Right lobe of liver (tissue), 4 donors: ENCODE results near the gene BLTP3B.

Experiments
- CTCF ChIP-seq, 4 donors: fragments of 200-600 bp in 3 of 4; fragments of 450-650 bp in 1 of 4; IDR thresholded peaks; one replicate each; pipeline versions ENCODE4 v1.5.1 to v1.8.0; 2016 to 2022; ENCODE audit warnings: antibody characterized with exemption in 4 of 4, mild to moderate bottlenecking in 2 of 4
- POLR2A ChIP-seq: fragments of 450-650 bp; IDR thresholded peaks from one replicate; pipeline ENCODE4 v1.6.1; 2017; ENCODE audit warnings: antibody characterized with exemption, mild to moderate bottlenecking
- donor health status: DM: no; HTN: no; CAD: no.
- donor health status: DM: no; HTN: no; CAD: no.
- donor health status: DM: no; HTN: yes; CAD: no.

- TF ChIP-seq CTCF (IDR thresholded peaks at IDR 0.05) (no peak), POLR2A (no peak)
Measured at GRCh38 chr12:100151769-100152168, 9.1 kb upstream of the BLTP3B start.
